PC-3 (cell line): ENCODE measurements around the gene PCDHGA8. TPM values are rescaled to one million over a fixed set of nuclear protein-coding genes. Genes with fewer than 3 reads are reported as not detected.

Experiments
- ATAC-seq: fragments of 200-7000 bp; cut with Tn5 transposase; 2 replicates; pipeline ENCODE4 v1.9.1; 2020; ENCODE audit warnings: mild to moderate bottlenecking, moderate library complexity
- BruUV-seq: library from RNA; stranded (reverse); fragments of 400-500 nt; replicated peaks from 2 replicates; lab custom pipeline; 2021; lab: Mats Ljungman, UMichigan
- CTCF ChIA-PET: fragments of 300-600 bp; sonication (Branson Sonifier 250); formaldehyde crosslinking; loops from one replicate; lab custom pipeline; 2022; ENCODE audit warnings: antibody characterized with exemption; lab: Charles Lee
- POLR2A ChIA-PET: fragments of 300-600 bp; sonication (Branson Sonifier 250); formaldehyde crosslinking; loops from one replicate; lab custom pipeline; 2022; ENCODE audit warnings: antibody characterized with exemption; ENCODE audit not compliant: unreplicated experiment; lab: Charles Lee
- DNase-seq: peaks from one replicate; pipeline ENCODE4 v3.0.0-alpha.2; 2015
- H2AFZ ChIP-seq: fragments of 300-600 bp; sonication (generic); 2 replicates; pipeline ENCODE4 v1.6.0; 2016; ENCODE audit warnings: antibody characterized with exemption, low read length
- H3F3A ChIP-seq: fragments of 300-600 bp; sonication (generic); one replicate; pipeline ENCODE4 v1.6.0; 2017; ENCODE audit warnings: antibody characterized with exemption, low read length, control low read depth, mild to moderate bottlenecking; ENCODE audit not compliant: unreplicated experiment
- H3K27ac ChIP-seq: fragments of 300-600 bp; sonication (generic); 2 replicates; pipeline ENCODE4 v1.5.1; 2016; ENCODE audit warnings: mild to moderate bottlenecking, low read length
- H3K27me3 ChIP-seq: fragments of 300-600 bp; sonication (generic); 2 replicates; pipeline ENCODE4 v1.6.1; 2016; ENCODE audit warnings: low read length, mixed read lengths
- H3K36me3 ChIP-seq: fragments of 300-600 bp; sonication (generic); 2 replicates; pipeline ENCODE4 v1.6.1; 2016; ENCODE audit warnings: low read depth, mixed run types, low read length, mixed read lengths
- H3K4me1 ChIP-seq: fragments of 300-600 bp; sonication (generic); 2 replicates; pipeline ENCODE4 v1.5.1; 2016; ENCODE audit warnings: low read length; ENCODE audit not compliant: insufficient read depth
- H3K4me2 ChIP-seq: fragments of 300-600 bp; sonication (generic); 2 replicates; pipeline ENCODE4 v1.6.0; 2016; ENCODE audit warnings: low read length
- H3K4me3 ChIP-seq: fragments of 300-600 bp; sonication (generic); 2 replicates; pipeline ENCODE4 v1.5.1; 2016; ENCODE audit warnings: mild to moderate bottlenecking, low read length, mixed read lengths
- H3K79me2 ChIP-seq: fragments of 300-600 bp; sonication (generic); 2 replicates; pipeline ENCODE4 v1.6.1; 2017; ENCODE audit warnings: low read length, mixed read lengths
- H3K9ac ChIP-seq: fragments of 300-600 bp; sonication (generic); 2 replicates; pipeline ENCODE4 v1.6.0; 2016; ENCODE audit warnings: mild to moderate bottlenecking, low read length
- H3K9me2 ChIP-seq: fragments of 300-600 bp; sonication (generic); replicated peaks from 2 replicates; pipeline ENCODE4 v1.6.1; 2016; ENCODE audit warnings: mixed run types, low read length, mixed read lengths
- H3K9me3 ChIP-seq: fragments of 300-600 bp; sonication (generic); 2 replicates; pipeline ENCODE4 v1.6.1; 2016; ENCODE audit warnings: low read length, mixed read lengths
- H4K20me1 ChIP-seq: fragments of 300-600 bp; sonication (generic); 2 replicates; pipeline ENCODE4 v1.6.1; 2016; ENCODE audit warnings: low read length, mixed read lengths
- CTCF ChIP-seq: fragments of 300-600 bp; sonication (generic); conservative IDR thresholded peaks from 2 replicates; pipeline ENCODE4 v1.5.1; 2017; ENCODE audit warnings: antibody characterized with exemption, low read depth, mild to moderate bottlenecking, low read length
- EZH2 ChIP-seq: fragments of 300-600 bp; sonication (generic); IDR thresholded peaks from one replicate; pipeline ENCODE4 v1.6.1; 2017; ENCODE audit warnings: antibody characterized with exemption, mild to moderate bottlenecking, low read length; ENCODE audit not compliant: unreplicated experiment
- EZH2phosphoT487 ChIP-seq: fragments of 300-600 bp; sonication (generic); IDR thresholded peaks from 2 replicates; pipeline ENCODE4 v1.6.1; 2018; ENCODE audit warnings: mild to moderate bottlenecking, antibody characterized with exemption, low read length, borderline replicate concordance
- intact Hi-C: fragments of 100-400 bp; cut with micrococcal nuclease; formaldehyde crosslinking; loops from 2 replicates; pipeline ENCODE4 v1.9.0; 2023
- total RNA-seq: library from RNA; depleted of rRNA; stranded (reverse); fragments of >200 nt; gene quantifications from 2 replicates; pipeline ENCODE4 v1.2.3, GENCODE V29; 2014; rRNA removed

The PCDHGA8 gene
- total RNA-seq, 1 experiment from 2014 or later = 0.51 TPM

- Histone ChIP-seq H3F3A (no peaks in the 10 kb centered on the region), H3K4me2 (no peak overlapping the region), H4K20me1 (no peaks in the 10 kb centered on the region), H3K9ac (no peak overlapping the region), H3K27me3 (no peaks in the 10 kb centered on the region), H2AFZ (no peak overlapping the region), H3K36me3 (no peaks in the 10 kb centered on the region; the same call in 1 of the 2 replicates), H3K9me3 (0 out of 2 replicates have a peak, but pooled peaks cover 4% of the 10 kb centered on the region), H3K9me2 (no peaks in the 10 kb centered on the region), H3K4me1 (no peaks in the 10 kb centered on the region), H3K79me2 (no peaks in the 10 kb centered on the region), H3K4me3 (no peak overlapping the region), H3K27ac (no peak overlapping the region)
- CTCF ChIA-PET = no interaction called here
- no peak for ATAC-seq
- POLR2A ChIA-PET = no interaction called here
- BruUV-seq = no TSS peak
- intact Hi-C loops = no loop called here
- no peak for TF ChIP-seq CTCF
- no peak for TF ChIP-seq EZH2phosphoT487
- TF ChIP-seq EZH2 = no peak
- DNase-seq = no peak
Observed at GRCh38 chr5:141440341-141440740, 47.9 kb downstream of the PCDHGA8 start.

GRCh38 chr5:141441571-141442170 is 49.2 kb downstream of the PCDHGA8 start:
- Histone ChIP-seq H3K27me3 (no peaks in the 10 kb centered on the region), H3K4me2 (no peak overlapping the region), H3K9me2 (no peaks in the 10 kb centered on the region), H3K9ac (no peak overlapping the region), H3K27ac (no peak overlapping the region), H3K4me1 (no peaks in the 10 kb centered on the region), H3K36me3 (no peaks in the 10 kb centered on the region; the same call in 1 of the 2 replicates), H4K20me1 (no peaks in the 10 kb centered on the region), H3F3A (no peaks in the 10 kb centered on the region), H3K4me3 (no peak overlapping the region), H3K9me3 (0 out of 2 replicates have a peak, but pooled peaks cover 4% of the 10 kb centered on the region), H3K79me2 (no peaks in the 10 kb centered on the region), H2AFZ (no peak overlapping the region)
- no TSS peak for BruUV-seq
- CTCF ChIA-PET = no interaction called here
- intact Hi-C loops = no loop called here
- POLR2A ChIA-PET = no interaction called here
- ATAC-seq (no peak), DNase-seq (no peak)
- TF ChIP-seq CTCF = no peak
- TF ChIP-seq EZH2phosphoT487 = no peak
- no peak for TF ChIP-seq EZH2

Other genes starting within 250 kb of the PCDHGA8 start
- not detected in 2 replicates for gene PCDHB6, start 242.6 kb upstream of the PCDHGA8 start, total RNA-seq
- gene PCDHB7, start 220.0 kb upstream of the PCDHGA8 start, total RNA-seq = 0.22 TPM in 1 of 2 replicates, not detected in the other
- 0.22 and 0.40 TPM in 2 replicates for gene PCDHB8, start 214.8 kb upstream of the PCDHGA8 start, total RNA-seq
- 0.46 TPM in 1 of 2 replicates, not detected in the other for gene PCDHB16, start 210.2 kb upstream of the PCDHGA8 start, total RNA-seq
- gene PCDHB9, start 205.5 kb upstream of the PCDHGA8 start, total RNA-seq = 0.23 and 0.73 TPM in 2 replicates
- 0.33 and 0.35 TPM in 2 replicates for gene PCDHB10, start 200.3 kb upstream of the PCDHGA8 start, total RNA-seq
- gene PCDHB11, start 193.0 kb upstream of the PCDHGA8 start, total RNA-seq = 0.40 and 0.69 TPM in 2 replicates
- 0.15 and 0.63 TPM in 2 replicates for gene PCDHB12, start 183.9 kb upstream of the PCDHGA8 start, total RNA-seq
- gene PCDHB13, start 178.7 kb upstream of the PCDHGA8 start, total RNA-seq = 0.40 and 0.52 TPM in 2 replicates
- gene PCDHB14, start 169.3 kb upstream of the PCDHGA8 start, total RNA-seq = 0.58 and 0.87 TPM in 2 replicates
- not detected in 2 replicates for gene PCDHB15, start 147.2 kb upstream of the PCDHGA8 start, total RNA-seq
- gene SLC25A2, start 88.6 kb upstream of the PCDHGA8 start, total RNA-seq = 0.18 and 0.40 TPM in 2 replicates
- gene TAF7, start 71.8 kb upstream of the PCDHGA8 start, total RNA-seq = 27.6 and 32.3 TPM in 2 replicates
- gene PCDHGA1, start 62.1 kb upstream of the PCDHGA8 start, total RNA-seq = 0.04 and 0.06 TPM in 2 replicates
- not detected in 2 replicates for gene PCDHGA2, start 53.9 kb upstream of the PCDHGA8 start, total RNA-seq
- not detected in 2 replicates for gene PCDHGA3, start 48.8 kb upstream of the PCDHGA8 start, total RNA-seq
- gene PCDHGB1, start 42.5 kb upstream of the PCDHGA8 start, total RNA-seq = 0.04 TPM in 1 of 2 replicates, not detected in the other
- gene PCDHGA4, start 37.6 kb upstream of the PCDHGA8 start, total RNA-seq = 0.04 TPM in 1 of 2 replicates, not detected in the other
- 1.4 and 2.2 TPM in 2 replicates for gene PCDHGB2, start 32.6 kb upstream of the PCDHGA8 start, total RNA-seq
- gene PCDHGA5, start 28.5 kb upstream of the PCDHGA8 start, total RNA-seq = 0.98 and 2.4 TPM in 2 replicates
- gene PCDHGB3, start 22.4 kb upstream of the PCDHGA8 start, total RNA-seq = 1.2 and 1.3 TPM in 2 replicates
- gene PCDHGA6, start 18.7 kb upstream of the PCDHGA8 start, total RNA-seq = 1.3 and 1.6 TPM in 2 replicates
- gene PCDHGA7, start 9.9 kb upstream of the PCDHGA8 start, total RNA-seq = 0.51 and 0.75 TPM in 2 replicates
- 0.73 and 1.3 TPM in 2 replicates for gene PCDHGB4, start 4.9 kb upstream of the PCDHGA8 start, total RNA-seq
- 9.0 and 10.3 TPM in 2 replicates for gene PCDHGB5, start 5.3 kb downstream of the PCDHGA8 start, total RNA-seq
- gene PCDHGA9, start 10.1 kb downstream of the PCDHGA8 start, total RNA-seq = 1.9 and 2.9 TPM in 2 replicates
- gene PCDHGB6, start 15.4 kb downstream of the PCDHGA8 start, total RNA-seq = 1.1 and 1.8 TPM in 2 replicates
- gene PCDHGA10, start 20.4 kb downstream of the PCDHGA8 start, total RNA-seq = 0.23 and 0.84 TPM in 2 replicates
- 0.44 and 1.4 TPM in 2 replicates for gene PCDHGB7, start 25.0 kb downstream of the PCDHGA8 start, total RNA-seq
- gene PCDHGA11, start 28.4 kb downstream of the PCDHGA8 start, total RNA-seq = 0.66 and 0.92 TPM in 2 replicates
- gene PCDHGA12, start 37.9 kb downstream of the PCDHGA8 start, total RNA-seq = 0.11 and 0.52 TPM in 2 replicates
- gene PCDHGC3, start 83.3 kb downstream of the PCDHGA8 start, total RNA-seq = 0.35 and 2.1 TPM in 2 replicates
- 0.58 and 1.5 TPM in 2 replicates for gene PCDHGC4, start 92.4 kb downstream of the PCDHGA8 start, total RNA-seq
- gene PCDHGC5, start 96.4 kb downstream of the PCDHGA8 start, total RNA-seq = 0.40 and 0.46 TPM in 2 replicates
- 51.9 and 106 TPM in 2 replicates for gene DIAPH1, start 226.4 kb downstream of the PCDHGA8 start, total RNA-seq
- gene HDAC3, start 244.2 kb downstream of the PCDHGA8 start, total RNA-seq = 66.8 and 82.9 TPM in 2 replicates
- gene RELL2, start 244.4 kb downstream of the PCDHGA8 start, total RNA-seq = 4.1 and 5.6 TPM in 2 replicates